Amniotic epithelial cell (primary cell): ENCODE measurements around the gene TNFRSF25.
A peak's percentile ranks its signal among the peaks of the same experiment; 100 is the strongest.
"Not testable (repeated sequence)": the region's sequence is repeated elsewhere in the genome, so short reads cannot be mapped to it uniquely, and the experiment has no call there.

Experiments used
- DNase-seq: peaks from one replicate; pipeline ENCODE4 v3.0.0-alpha.2; 2010; ENCODE audit warnings: low read depth

TNFRSF25 gene

DNA sequence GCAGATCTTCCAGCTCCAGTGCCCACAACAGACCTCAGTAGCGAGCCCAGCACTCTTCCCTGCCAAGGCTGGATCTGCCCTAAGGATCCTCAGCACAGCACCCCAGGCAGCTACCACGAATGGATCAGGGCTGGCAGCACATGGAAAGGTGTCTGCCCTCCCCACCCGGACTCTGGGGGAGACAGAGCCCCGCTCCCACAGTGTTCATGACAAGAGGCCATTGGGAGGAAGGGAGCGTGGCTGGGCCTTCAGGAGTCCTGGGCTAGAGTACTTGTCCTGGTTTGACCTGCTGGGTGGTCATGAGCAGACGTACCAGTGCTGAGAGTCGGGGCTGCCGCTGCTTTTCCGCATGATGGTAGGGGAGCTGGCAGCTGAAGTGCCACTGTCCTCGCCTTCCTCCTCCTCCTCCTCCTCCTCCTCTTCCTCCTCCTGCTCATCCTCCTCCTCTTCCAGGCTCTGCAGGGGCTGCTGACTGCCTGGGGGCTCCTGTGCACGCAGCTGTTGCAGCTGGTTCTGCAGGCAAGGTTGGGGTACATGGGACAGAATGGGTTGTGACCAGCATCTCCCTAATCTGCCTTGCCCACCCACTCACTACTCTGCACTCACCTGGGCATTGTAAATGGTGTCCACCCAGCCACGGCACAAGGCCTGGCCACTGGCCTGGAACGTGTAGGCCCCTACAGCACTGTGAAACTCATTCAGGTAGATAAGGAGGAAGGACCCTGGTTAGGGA, 2.9 kb upstream of the TNFRSF25 start:
- no peak for DNase-seq

DNA sequence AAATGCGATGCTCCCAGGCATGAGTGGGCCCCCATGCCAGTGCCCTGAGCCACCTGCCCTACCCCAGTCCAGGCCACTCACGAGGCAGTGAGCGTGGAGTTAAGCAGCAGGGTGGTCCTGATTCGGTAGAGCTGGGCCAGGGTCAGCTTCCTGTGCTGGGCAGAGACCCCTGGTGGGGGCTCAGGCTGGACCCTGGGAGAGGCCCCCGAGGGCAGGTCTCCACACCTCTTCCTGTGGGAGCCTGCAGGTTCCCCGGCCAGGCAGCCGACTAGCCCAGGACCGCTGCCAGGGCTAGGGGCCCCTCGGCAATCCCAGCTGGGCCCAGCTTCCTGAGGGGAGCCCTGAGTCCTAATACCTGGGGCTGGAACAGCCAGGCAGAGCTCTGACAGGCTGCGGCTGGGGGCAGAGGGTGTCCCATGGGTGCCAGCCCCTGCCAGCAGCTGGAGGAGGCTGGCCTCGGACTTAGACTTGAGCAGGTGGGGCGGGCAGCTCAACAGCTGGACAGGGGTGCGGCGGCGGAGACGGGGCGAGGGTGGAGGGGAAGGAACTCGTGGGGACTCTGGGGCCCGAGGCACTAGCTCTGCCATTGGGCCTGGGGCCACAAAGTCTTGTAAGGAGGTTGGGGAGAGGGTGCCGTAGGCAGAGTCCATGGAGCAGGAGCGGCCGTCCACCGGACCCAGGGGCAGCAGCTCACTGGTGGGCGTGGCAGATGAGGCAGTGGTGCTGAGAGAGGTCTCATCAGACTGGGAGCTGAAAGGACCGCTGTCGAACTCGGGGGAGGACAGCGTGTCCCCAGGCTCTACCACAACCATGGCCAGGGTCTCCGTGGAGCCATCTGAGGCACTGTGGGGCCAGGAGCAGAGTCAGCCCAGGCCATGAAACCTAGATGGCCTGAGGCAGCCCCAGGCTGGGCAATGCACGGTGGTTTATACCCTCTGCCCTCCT, 2.0 kb upstream of the TNFRSF25 start:
- DNase-seq = no peak

DNA sequence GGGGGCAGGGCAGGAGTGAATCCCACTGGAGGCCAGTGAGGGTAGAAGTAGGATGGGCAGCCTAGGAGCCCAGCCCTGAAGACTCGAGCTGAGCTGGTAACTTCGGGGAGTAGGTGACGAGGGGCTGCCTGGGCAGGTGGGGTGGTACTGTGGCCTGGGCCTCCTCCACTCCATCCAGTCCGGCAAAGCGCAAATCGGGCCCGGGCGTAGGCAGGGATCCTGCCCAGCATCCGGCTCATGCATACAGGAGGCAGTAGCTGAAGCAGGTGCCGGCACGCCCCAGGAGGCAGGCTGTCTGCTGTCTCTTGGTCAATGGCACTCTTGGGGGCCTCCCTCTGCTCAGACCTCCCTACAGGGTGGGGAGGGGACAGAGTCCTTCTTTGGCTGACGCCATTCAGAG, 1.3 kb upstream of the TNFRSF25 start:
- DNase-seq = no peak

DNA sequence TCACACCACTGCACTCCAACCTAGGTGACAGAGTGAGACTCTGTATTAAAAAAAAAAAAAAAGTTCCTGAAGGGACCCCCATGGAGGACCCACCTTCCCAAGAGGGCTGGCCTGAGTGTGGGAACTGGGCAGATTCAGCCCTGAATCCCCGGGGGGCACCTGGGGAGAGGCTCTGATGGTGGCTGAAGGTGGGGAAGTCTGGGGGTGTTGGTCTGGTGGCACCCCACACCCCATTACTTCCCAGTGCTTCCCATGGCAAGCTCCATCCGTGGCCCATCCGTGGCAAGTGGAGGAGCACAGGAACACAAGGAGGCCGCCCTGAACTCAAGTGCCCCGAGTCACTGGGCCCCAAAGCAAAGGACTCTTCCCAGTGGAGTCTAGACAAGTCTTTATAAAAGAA, 778 bp upstream of the TNFRSF25 start:
- DNase-seq = no peak

DNA sequence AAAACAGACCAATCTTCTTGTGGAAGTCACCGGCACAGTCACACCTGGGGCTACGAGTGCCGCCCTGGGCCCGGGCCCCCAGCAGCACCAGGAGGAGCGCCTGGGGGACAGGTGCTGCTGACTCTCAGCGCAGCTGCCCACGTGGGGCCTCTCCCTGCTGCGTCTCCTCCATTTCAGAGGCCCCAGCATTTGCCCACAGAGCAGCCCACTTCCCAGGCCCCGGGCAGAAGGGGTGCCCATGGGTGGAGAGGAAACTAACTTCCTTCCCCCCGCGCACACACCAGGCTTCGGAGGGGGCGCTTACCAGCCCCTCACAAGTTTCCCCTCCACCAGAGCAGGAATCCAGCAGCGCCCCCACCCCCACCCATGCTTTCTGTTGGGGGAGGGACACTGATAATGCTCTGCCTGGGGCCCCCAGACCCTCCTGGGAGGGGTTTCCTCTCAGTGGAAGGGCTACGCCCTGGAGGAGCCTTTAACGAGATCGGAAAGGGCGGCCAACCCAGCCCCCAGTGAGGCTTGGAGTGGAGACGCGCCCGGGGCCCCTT, 440 bp downstream of the TNFRSF25 start:
- no peak for DNase-seq

DNA sequence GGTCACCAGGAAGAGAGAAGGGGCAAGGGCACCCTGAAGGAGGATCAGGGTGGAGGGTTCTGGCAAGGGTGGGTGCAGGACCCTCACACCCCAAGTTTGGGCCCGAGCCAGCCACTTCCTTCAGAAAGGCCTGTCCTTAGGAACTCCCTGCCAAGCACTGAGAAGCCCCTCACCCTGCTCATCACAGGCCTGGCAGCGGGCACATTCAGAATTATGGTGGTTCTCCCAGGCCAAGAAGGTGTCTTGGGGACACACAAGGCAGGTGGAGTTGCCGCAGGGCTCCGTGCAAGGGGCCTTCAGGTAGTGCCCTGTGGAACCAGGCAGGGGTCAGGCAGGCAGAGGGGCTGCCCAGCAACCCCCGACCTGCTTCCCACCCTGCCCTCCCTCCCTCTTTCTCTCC, 1.1 kb downstream of the TNFRSF25 start:
- no peak for DNase-seq

DNA sequence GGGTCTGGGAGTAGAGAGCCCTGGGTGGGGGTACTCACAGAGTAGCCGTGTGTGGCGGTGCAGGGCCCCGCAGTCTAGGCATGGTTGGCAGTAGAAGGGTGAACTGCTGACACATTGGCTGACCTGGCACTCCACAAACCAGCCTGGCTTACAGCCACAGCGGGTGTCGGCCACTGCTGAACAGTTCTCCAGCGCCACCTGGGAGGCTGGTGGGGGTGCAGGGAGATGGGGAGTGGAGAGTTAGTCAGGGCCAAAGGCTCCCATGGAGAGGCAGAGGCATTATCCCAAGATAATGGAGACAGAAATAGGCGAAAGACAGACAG, 1.5 kb downstream of the TNFRSF25 start:
- DNase-seq = no peak

DNA sequence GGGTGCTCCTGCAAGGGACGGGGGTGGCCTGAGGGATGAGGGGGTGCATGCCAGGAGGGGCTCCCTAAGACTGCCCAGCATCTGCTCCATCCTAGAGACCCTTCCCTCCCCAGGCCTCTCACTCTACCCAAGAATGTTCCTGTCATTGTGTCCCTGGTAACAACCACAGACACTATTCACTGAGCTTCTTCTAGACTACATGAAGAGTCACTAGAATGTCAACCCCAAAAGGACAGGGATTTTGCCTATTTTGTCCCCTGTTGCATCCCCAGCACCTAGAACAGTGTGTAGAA, 2.9 kb downstream of the TNFRSF25 start:
- no peak for DNase-seq

DNA sequence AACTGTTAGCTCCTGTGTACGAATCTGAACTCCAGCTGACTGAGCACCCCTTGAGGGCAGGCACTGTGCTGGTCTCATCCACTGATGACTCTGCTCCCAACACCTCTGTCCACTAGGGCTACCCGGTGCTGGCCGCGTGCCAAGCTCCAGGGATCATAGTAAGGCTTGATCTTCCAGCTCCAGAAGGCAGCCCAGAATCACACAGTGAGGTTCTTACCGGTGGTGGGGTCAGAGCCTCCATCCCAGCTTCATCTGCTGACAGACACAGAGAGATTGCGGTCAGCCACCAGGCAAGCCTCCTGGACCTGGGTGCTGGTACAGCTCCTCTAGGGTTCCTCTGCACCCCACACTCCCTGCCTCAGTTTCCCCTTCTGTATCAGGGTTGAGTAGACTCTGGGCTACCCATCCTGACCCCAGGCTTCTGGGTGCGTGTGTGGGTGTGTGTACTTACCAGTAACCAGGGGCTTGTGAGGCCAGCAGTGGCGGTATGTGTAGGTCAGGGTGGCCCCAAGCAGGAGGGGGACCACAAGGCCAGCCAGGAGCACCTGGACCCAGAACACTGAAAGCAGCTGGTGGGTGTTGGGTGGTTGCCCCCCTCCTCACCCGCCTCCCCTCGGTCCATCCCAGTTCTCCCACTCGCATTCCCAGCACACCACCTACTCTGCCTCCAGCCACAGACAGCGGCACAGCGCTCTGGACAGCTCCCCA, 3.4 kb downstream of the TNFRSF25 start:
- DNase-seq = no peak

DNA sequence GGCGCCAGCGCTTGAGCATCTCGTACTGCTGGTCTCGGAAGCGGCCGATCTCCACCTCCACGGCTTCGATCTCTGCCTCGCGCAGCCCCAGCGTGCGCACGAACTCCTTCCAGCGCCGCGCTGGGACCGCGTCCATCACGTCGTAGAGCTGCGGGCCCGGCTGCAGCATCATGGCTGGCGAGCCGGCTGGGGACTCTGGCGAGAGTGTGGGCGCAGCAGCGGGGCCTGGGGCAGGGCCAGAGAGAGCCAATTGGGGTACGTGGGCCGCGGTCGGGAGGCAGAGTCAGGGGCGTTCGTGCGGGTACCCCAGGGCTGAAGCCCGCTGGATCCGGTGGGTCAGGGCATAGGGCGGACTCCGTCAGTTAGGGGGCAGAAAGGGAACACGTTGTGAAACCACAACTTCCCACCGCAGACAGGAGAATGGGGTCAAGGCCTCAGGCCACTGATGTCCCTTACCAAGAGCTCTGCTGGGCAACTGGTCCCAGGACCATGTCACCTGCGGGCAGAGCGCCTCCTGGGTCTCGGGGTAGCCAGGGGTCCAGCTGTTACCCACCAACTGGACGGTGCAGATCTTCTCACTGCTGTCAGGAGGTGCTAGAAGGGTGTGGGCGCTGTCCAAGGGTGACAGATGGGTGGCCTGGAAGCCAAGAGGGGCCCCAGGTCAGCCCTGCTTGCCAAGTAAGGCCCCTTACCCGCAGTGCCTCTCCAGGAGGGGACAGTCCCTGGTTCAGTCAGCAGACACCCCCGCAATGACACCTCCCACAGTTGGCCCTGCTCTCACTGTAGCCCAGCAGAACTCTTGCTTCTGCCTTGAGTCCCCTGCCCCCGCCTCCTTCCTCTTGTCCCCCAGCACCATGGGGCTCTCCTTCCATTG, 4.2 kb downstream of the TNFRSF25 start:
- DNase-seq = no peak

DNA sequence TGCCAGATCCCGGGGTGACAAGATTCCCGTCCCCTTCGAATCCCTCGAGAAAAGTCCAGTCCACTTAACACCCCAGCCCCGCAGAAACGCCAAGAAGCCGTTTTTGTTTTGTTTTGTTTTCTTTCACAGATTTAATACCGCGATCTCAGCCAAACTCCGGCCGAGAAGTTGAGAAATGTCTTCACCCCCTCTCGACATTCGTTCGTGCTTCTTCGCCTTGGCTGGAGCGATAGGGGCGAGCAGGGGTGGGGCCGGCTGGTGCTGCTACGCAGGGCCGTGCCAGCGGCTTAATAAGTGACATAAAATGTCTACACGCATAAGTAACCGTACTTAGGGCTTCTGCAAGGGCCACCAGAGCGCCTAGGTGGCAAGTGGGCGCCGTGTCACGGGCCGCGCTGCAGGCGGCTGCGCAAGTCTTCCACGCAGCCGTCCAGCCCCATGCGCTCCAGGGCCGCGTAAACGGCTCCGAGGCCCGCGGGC, 4.9 kb downstream of the TNFRSF25 start:
- DNase-seq = no peak

DNA sequence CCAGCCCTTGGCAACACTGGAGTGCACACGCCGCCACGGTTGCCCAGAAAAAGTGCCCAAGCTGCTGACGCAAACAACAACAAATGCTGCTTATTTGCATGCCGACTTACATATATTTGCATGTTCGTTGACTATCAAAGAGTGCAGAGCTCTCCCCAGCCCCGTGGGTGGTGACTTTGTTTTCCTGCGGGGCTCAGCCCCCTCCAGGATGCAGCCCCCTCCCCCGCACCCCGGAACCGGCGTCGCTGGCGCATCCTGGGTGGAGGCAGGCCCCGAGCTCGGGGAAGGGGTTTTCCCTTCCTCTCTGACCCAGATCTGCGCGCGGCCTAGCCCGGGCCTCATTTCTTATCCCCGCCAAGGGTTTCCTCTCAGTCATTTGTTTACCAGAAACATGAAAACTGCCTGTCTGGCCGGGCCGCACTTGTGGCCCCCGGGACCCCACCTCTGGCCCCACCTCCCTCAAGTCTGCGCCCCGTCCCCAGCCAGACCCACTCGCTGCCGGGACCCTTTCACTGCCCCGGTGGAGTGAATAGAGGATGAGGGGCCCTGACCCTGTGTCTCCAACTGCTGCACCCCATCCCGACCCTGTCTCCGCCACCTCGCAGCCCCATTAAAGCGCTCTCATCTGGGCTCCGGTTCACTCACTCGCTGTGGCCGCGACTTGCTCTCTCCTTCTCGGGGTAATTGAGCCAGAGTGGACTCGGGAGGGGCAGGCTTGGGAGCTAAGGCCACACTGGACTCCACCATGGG, 5.5 kb downstream of the TNFRSF25 start:
- peak; percentile 19 for DNase-seq

DNA sequence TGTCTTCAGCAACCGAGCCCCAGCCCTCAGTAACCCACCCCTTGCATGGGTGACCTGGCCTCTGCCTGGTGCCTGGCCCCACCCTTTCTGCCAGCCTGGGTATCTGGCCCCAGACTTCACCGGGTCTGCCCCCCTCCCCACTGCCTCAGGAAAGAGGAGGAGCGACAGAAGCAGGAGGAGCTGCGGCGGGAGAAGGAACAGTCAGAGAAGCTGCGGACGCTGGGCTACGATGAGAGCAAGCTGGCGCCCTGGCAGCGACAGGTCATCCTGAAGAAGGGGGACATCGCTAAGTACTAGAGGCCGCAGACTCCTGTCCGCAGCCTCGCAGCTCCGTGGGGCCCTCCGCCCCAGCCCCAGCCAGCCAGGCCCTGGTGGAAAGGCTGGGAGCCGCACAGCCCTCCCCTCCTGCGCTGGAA, 6.1 kb downstream of the TNFRSF25 start:
- DNase-seq = no peak

DNA sequence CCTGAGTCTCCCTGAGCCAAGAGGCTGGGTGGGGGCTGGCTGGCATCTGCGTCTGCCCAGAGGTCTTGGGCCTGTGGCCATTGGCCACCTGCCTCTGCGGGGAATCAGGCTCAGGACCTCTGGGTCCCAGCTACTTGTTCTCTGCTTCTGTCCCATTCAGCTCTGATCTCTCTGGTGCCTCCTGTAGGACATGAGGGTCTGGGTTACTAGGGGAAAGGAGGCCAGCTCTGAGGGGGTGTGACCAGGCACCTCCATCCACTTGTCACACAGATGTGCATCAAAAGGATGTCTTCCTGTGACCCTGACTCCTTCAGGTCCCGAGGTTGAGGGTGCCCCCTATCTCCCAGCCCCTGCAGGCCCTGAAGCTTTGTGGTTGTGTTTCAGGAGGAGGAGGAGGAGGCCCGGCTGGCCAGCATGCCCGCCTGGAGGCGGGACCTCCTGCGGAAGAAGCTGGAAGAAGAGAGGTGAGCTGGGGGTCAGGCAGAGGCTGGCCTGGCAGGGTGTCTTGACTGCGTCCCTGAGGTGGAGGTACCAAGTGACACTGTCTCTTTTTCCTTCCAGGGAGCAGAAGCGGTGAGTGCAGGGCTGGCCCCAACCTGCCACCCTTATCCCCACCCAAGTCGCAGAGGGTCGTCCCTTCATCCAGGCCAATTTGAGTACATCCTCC, 9.0 kb downstream of the TNFRSF25 start:
- no peak for DNase-seq

DNA sequence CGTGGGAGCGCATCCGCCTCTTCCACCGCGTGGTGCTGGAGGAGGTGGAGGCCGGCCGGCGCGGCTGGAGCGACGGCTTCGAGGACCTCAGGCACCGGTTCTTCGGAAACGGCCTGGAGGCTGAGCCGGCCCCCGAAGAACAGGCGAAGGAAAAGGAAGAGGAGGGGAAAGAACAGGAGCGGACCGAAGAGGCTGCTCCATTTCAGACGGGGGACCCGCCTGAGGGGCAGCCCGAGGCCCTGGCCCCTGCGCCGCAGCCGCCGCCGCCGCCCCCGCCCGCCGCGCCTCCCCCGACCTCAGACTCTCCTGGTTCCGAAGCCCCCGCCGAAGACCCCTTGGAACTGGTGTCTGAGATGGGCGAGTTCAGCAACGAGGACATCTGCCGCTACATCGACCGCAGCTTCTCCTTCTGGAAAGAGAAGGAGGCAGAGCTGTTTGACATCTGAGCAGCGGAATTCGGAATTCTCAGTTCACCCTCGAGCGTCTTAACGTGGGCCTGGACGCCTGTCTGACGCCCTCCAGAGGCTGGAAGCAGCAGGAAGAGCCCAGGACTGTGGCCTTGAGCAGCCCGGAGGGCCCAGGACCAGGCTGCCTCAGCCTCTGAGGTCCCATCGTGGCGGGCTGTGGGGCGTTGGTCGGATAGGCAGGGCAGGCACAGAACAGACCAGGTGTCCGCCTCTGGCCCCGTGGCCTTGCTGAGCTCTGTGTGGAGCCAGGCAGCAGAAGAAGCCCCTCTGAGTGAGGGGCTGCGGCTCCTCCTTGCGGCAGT, 10.0 kb downstream of the TNFRSF25 start:
- DNase-seq = not testable (repeated sequence)

DNA sequence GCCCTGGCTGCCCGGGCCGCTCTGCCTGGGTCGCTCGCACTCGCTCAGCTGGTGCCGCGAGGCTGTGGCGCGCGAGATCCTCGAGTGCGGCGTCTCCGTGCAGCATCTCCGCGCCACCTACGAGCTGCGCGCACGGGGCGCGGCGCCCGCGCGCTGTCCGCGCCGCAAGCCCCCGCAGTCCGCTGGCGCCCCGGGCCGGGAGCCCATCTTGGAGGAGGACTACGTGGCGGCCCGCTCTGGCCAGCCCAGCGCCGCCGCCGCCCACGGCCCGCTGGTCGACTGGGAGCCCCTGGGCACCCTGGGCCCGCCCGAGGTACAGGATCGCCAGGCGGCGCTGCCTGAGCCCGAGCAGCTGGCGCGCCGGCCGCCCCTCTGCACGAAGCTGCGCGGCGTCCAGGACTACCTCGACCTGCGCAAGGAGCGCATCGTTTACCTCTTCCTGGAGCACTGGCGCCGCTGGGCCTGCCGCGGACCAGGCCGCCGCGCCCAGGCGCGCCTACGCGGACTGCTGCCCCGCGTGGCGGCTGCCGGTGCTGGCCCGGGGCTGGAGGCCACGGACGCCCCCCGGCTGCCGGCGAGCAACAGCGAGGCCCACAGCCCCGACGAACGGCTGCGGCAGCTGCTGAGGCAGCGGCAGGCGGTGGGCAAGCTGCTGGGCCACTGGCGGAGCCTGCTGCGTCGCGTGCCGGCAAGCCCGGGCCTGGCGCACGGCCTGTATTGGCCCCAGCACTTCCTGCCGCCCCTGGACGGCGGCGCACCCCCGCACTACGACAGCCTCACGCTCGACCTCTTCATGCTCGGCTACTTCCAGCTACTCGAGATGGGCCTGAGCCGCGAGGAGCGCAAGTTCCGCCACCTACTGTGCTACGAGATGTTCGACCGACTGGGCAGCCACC, 10.9 kb downstream of the TNFRSF25 start:
- no peak for DNase-seq

DNA sequence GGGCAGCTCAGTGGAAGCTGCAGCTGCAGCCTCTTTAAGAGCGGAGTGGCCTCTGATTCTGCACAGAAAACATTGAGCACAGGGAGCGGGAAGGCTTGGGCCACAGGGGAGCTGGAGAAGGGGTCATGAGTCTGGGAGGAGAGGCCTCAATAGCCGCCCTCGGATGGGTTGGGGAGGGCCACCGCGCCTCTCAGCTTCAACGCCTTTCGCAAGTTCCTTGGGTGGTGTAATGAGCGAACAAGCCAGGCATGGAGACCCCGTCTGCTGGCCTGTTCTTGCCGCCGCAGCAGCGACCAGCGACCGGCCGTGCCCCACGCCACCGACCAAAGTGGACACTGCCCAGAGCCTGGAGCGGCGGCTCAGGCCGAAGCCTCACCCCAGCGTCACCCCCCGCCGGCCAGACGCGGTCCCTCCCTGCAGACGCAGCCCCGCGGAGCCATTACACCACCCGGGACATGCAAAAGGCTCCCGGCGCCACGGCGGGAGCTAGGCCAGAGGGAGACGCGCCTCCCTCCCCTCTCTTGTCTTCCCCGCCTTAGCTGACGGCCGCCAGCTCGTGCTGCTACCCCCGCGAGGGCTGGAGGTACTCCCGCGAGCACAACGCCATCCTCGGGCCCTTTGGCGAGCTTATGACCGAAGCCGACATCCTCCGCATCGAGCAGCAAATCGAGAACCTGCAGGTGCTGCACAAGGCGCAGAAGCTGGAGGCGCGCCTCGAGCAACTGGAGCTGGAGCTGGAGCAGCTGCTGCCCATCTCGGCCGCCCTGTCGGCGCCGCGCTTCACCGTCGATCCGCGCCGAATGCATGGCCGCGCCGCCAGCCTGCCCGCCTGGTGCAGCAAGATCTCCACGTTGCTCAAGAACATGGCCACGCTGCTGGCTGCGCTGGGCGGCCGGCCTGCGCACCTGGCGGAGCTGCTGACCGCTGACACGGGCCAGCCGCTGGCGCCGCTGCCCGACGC, 11.8 kb downstream of the TNFRSF25 start:
- not testable (repeated sequence) for DNase-seq
